Dedifferentiated amniotic fluid mesenchymal stem cell (primary cell): ENCODE measurements around the gene GASK1B.
A peak's percentile ranks its signal among the peaks of the same experiment; 100 is the strongest.

Source experiments
- DNase-seq: peaks from one replicate; pipeline ENCODE4 v3.0.0-alpha.2; 2016; ENCODE audit errors: extremely low spot score

GASK1B gene

DNA sequence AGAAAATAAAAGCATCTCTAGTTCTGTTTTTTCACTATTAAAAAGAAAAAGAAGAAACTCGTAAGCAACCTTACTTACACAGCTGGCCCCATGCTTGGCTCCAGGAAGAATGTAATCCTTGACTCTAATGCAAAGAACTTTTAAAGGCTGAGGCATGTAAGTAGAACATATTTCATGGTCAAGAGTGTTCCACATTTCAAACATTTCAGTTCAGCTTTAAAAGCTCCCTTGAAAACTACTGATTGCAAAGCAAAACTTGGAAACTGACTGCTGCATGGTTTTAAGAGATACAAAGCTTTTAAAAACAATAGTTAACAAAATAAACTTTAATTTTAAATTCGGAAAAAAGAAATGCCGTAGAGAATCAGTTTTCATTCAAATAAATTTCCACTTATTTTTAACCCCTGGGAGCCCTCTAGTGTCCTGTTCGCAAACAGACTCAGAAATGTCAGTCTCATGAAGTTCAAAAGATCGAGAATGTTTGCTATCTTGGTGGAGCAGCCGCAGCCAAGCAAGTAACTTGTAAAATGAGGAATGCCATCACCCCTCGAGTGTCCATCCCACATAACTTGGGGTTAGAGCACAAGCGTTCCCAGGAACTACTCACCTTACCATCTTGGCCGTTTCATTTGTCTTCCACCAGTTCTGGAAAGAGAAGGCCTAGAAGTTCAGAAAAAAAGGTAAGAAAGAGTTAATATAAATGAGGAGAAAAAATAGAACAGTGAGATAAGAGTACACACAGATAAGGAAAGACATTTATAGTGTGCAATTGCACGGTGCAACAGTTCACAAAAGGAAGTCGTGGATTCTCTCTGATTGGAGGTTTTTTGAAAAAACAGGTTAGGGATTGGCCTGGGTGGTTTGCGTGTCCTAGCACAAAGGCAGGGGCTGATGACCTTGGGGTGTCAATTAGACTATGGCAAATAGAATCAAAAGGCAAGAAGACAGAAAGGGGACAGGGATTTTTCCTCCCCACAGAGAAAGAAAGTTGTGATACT lies at the start of gene GASK1B:
GASK1B (minus strand) TSS at position 765 of the 998 bp plus-strand sequence. CDS start 1,650 bp downstream, outside the sequence.
- peak; percentile 68 for DNase-seq

DNA sequence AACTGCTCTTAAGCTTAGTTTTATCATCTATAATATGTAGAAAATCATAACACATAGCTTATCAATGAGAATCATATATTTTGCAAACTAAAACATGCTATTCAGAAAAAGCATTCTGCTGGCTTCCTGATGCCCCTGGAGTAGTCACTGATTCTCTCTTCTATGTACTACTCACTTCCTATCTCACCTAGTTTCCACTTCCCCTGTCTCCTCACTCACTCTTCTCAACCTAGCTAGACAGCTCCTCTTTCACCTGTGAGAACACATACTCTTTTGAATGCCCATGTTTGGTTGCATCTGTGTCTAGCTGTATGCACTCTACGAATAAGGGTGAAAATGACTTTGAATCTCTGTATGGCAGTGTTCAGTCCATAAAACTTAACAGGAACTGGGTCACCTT lies 46.8 kb upstream of the GASK1B start:
- no peak for DNase-seq

DNA sequence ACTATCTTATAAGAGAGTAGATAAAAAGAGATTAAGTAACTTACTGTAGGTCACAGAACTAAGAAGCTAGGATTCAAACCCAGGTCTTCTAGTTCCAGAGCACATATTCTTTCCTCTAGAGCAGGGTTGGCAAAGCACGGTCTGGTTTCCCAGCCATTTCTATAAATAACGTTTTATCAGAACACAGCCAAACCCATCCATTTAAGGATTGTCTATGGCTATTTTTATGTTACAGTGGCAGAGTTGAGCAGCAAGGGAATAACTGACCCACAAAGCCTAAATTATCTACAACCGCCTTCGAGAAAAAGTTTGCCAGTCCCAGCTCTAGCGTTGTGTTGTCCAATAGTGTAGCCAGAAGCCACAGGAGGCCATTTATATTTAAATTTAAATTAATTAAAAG lies 44.9 kb upstream of the GASK1B start:
- DNase-seq: no peak

DNA sequence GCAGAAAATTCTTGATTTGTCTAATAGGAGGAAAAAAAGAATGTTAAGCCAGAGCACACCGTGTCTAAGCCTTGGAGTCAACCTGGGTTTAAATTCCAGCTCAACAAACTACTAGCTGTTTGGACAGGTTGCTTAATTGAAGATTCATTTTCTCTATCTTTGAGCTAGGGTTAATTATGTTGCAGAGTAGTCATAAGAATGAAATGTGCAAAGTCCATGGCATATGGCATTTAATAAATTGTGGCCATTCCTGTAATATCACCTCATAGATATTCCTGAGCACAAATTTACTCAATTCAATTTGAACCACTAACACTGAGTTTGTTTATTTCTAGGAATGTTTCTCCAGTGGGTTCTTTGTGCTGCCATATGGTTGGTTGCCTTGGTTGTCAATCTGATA lies 42.0 kb upstream of the GASK1B start:
- no peak for DNase-seq

DNA sequence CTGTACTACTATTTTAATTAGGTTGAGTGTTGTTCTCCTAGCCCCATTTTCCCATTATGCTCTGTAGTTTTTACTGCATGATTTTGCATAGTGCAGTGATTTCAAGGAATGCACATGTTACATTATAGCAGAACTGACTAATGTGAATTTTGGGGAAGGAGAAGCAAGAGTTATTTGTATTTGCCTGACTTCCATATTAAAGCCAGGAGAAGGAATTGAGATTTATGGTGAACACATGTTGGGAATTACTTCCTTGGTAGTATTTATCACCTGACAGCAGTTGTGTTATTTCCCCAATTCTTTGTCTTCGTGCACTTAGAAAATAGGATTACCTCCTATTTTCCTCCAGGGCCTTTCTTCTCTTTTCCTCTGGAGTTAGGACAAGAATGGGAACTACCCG lies 40.6 kb upstream of the GASK1B start:
- no peak for DNase-seq

DNA sequence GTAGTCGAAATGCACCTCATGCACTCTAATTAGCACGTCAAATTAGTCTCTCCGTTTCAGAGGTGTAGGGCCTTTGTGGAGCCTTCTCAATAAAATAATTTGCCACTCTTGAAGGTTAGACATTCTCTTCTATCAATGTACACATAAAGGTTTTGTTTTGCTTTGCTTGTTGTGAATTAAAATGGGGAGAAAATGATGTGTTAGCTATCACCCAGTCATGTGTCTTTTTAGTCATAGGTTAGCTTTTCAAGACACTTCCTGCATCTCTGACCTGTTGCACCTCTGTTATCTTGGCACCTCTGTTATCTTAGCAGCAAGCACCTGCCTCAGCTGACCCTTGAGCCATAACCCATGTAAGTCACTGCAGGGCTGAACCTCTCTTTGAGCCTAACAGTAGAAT lies 38.4 kb upstream of the GASK1B start:
- no peak for DNase-seq

DNA sequence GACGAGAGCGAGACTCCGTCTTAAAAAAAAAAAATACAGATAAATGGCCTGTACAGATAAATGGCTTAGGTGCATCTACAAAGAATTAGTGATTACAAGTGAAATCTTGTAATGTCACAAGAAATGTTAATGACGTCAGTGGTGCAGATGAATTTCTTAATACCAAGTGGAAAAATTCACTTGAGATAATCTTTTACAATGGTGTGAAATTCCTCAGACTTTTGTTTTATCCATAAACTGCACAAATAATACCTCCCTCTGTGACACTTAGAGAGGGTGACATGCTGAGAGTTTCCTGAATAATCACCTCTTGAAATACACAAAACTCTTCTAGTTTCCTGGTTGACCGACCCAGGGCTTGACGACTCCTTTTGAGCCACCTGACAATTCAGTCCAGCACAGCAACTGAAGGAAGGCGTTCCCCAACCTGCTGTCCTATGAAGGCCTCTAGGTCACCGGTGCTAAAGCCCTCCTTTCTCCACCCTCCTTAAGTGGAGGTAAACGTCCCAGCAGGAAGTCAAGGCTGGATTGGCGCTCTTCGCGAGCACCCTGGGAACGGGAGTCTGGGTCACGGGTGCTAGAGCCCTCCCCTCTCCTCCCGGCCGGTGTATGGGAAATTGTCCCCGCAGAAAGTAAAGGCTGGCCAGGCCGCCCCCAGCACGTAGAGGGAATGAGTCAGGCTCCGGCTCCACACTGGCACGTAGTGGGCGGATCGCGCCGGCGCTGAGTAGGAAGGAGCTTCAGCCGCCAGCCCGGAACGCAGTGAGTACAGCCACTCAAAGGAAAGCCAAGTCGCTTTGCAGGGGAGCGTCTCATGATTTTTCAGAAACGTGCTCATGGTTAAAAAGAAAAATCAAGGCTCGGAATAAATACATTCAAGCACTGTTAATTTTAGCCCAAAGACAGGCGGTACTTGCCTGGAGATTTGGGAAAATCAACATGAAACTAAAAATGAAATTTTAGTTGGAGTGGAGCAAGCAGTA lies 37.3 kb upstream of the GASK1B start, which contains the start of gene TMEM144:
TMEM144 (plus strand) TSS at position 662 of the 983 bp plus-strand sequence. CDS start 2,182 bp downstream, outside the sequence.
- peak; percentile 88 for DNase-seq

DNA sequence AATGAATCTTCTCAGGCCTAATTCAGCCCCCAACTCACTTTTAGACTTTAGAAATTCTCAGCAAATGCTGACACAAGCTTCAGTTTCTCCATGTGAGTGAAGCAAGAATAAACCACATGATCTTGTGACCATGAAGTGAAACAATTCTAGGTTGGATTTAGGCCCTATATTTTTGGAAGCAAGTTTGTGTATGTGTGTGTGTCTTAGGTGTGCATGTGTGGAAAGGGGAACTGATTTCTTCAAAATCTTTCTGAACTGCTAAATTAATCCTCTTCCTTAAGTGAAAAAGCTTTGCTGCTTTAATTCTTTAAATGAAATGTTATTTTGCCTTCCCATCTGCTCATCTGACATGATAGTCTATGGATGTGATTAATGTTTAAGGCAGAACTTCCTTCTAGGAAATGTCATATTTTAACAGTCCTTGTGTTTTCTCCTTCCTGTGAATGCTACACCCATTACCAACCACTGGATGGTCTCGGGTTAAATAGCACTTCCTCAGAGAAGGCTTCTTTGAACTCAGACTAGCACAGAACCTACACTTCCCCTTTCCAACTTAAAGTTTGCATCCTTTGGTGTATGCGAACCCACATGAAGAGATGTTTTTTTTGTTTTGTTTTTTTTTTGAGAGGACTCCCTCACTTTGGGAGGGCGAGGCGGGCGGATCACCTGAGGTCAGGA lies 36.3 kb upstream of the GASK1B start:
- DNase-seq: no peak

DNA sequence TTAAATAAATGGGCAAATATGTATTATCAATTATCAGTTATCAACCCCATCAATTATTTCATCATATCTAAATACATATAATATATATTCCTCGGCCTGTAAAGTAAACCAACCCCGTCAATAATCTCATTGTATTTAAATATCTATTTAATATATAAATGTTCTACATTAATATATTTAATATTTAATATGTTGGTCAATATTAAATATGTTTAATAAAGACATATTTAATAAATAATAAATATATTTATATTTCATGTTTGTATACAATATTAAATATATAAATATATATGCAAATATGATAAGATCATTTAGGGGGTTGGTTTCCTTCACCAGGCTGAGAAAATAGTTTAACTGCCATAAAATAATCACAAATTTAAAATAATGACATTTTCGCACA lies 31.1 kb upstream of the GASK1B start:
- DNase-seq: no peak

DNA sequence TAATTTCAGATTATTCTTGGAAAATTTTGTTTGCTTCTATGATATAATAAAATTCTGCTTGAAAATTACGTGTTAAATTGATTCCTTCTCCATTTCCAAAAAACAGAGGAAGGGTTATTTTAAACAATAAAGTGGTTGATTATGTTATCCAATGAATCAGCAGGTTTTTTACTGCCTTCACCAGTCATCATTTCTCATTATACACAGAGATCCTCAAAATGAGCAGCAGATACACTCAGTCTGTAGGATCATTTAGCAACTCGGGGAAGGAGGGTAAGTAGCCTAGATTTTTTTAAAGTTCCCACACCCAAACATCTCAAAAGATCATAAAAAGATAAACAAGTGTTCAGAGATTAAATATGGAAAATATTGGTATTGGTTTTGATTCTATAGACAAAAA lies 30.6 kb upstream of the GASK1B start:
- DNase-seq: no peak

DNA sequence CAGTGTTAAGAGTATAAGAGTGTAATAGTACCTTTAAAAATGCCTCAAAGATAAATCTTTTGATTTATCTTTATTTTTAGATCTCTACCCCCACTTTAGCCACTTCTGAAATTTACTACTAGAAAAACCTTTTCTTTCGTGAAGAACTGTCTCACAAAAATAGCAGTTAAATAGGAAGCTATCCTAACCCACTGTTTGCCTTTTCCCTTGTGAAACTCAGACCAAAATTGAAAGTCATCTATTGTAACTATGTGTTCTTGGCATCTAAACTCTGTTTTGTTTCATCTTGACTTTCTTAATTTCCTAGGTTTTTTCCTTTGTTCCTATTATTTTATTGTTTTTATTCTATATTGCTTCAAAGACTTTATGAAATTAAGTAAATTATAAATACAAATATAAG lies 29.7 kb upstream of the GASK1B start:
- DNase-seq: no peak

DNA sequence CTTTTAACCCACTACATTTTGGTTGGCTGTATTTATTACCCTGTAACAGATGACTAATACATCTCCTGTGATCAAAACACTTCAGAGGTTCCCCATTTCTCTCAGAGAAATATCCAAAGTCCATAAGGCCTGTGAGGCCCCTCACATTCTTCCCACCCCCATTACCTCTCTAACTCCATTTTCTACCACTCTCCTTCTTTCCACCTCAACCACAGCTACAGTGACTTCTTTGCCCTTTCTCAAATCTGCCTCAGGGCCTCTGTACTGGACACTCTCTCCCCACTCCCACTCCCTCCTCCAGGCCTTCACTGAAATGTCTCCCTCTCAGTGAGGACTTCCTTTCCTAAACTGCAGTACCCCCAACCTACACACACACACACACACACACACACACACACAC lies 29.1 kb upstream of the GASK1B start:
- no peak for DNase-seq

DNA sequence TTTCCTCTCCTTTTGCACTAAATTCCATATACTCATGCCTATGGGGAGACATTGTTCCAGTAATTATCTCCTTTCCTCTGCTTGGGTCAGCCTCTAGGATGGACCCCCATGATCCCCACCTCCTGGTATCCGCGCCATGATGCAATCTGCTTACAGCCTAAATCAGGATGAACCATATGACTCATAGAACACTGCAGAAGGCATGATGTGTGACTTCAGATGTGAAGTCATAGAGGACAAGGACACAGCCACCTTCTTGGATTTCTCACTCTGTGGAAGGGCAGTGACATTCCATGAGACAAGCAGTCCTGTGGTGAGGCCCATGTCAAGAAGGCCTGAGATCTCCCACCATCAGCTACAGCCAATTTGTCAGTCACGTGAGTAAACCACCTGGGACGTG lies 28.5 kb upstream of the GASK1B start:
- DNase-seq: no peak

DNA sequence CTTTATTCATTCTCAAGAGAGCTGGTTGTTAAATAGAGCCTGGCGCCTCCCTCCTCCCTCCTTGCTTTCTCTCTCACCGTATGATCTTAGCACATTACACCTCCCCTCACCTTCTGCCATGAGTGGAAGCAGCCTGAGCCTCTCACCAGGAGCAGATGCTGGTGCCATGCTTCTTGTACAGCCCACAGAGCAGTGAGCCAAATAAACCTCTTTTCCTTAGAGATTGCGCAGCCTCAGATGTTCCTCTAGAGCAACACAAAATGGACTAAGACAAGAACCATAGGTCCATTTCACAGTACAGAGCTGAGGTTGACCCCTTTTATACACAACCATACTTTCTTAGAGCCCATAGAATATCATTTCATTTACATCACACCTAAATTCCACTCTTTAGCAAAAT lies 27.4 kb upstream of the GASK1B start:
- DNase-seq: no peak

DNA sequence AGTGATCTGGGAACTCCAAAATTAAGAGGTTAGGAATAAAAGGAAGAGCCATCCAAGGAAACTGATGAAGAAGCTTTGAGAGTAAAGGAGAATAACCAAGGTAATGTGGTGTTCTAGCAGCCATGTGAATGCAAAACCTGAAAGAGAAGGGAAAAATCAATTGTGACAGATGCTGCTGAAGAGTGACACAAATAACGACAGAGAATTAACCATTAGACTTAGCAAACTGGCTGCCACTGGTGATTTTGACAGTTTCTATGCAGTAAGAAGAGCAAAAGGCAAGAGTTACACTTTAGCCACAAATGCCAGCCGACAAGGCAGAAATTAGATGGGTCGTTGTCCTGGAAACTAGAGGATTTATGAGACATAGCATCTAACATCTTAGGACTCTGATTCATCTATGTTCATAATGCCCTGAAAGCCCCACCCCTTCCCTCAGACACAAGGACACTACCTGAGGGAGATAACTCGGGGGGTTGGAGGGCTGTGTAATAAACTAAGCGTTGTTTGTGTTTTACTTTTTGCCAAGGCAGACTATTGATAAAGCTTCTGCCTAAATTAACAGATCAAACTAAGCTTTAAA lies 24.5 kb upstream of the GASK1B start:
- no peak for DNase-seq

DNA sequence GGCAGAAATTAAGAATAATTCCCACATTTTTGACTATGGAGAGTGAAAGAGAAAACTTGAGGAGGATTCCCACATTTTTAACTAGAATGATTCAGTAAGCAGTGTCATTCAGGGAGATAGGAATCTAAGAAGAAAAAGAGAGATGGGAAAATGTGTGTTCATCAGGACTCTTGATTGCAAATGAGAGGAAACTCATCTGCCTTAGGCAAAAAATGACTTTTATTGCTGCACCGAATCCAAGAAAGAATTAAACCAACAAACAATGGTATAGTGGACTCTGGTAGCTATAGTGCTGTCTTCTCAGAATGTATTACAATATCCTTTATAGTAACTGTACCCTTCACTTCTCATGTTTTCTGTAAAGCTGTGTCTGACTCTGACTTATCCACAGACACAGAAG lies 22.5 kb upstream of the GASK1B start:
- DNase-seq: no peak

DNA sequence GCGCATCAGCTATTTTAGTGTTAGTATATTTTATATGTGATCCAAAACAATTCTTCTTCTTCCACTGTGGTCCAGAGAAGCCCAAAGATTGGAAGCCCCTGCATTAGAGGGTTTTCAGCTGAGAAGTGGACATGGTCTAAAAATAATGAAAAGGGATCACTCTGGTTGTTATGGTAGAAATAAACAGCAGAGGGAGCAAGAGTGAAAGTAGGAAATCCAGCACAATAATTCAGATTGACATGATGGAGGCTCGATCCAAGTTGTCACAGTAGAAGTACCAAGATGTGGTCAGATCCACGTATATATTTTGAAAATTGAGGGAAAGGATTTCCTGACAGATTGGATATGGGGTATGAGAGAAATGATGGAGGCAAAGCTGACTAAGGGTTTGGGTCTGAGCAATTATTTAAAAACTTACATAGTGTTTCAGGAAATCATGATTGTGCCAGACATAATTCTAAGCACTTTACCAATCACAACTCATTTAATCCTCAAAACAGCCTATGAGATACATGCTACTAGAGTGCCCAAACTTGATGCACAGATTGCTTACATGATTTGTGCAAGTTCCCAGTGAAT lies 20.4 kb upstream of the GASK1B start:
- DNase-seq: peak; percentile 31

DNA sequence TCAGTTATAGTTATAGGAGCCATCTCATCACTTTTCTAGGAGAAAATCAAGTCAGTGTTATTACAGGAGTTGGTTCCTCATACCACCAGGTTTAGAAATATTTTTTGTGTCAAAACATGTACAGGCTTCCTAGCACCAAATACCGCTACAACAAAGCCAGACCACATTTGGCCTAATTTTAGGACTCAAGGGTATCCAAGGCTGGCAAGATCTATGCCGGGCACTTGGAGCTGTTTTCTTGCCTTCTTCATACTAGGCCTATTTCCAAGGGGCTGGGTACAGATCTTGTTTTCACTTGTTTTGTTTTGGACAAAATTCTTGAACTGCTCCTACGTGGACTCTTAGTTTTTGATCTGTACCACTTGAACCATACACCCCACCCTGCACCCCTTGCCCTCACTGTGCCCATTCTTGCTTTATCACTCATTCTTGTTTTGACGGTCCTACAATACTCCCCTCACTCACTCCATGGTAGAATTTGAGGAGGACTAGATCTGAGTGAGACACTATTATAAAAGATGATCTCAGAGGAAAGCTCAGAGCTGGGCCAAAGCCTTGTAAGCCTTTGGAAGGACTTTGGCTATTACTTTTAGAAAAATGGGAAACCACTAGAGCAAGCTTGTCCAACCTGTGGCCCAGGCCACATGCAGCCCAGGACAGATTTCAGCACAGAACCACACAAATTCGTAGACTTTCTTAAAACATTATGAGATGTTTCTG lies 19.8 kb upstream of the GASK1B start:
- DNase-seq: no peak

DNA sequence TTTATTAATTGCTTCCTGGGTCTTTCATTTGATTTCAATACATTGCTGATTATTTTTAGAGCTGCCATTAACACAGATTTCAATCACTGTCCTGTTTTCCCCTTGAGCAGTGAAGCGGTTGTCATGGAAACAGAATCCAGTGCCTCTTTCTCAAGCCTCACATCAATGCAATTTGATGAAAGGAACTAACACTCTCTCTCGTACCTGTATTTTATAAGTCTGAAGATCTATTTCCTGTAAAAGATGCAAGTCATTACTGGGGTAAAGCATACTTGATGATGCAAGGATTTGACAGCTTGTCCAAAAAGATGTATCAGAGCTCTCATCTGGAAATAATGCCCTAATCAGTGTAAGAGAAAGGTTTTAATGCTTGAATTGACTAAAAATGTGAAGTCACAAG lies 17.9 kb upstream of the GASK1B start:
- DNase-seq: no peak

DNA sequence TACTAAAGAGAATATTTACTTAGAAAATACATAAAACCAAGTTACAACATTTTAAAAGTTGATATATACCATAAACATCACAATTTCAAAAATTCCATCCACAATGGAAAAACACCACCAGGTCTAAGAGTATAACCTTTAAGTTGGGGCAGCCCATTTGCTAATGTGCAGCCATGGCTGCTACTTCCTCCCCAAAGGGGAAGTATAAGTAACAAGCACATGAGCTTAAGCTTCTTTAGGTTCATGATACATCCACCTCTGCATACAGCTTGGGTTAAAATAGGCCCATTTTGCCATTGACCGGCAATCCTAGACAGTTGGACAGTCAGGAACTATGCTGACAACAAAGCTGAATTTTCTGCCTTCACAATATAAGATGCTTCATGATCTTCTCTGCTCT lies 16.6 kb upstream of the GASK1B start:
- DNase-seq: no peak
